GM12892 (cell line): ENCODE data around the gene TBXA2R.

ENCODE experiments used
- POLR2A ChIP-seq: IDR thresholded peaks from 2 replicates; pipeline ENCODE4 v1.6.1; 2011; ENCODE audit warnings: low read depth, low read length, control low read depth
- POLR2AphosphoS5 ChIP-seq: IDR thresholded peaks from 2 replicates; pipeline ENCODE4 v1.6.1; 2011; ENCODE audit warnings: low read depth, low read length, control low read depth
- TAF1 ChIP-seq: IDR thresholded peaks from 2 replicates; pipeline ENCODE4 v1.6.1; 2011; ENCODE audit warnings: low read depth, mild to moderate bottlenecking, control low read depth, low read length, borderline replicate concordance

GRCh38 chr19:3642987-3643673 is 36.5 kb upstream of the TBXA2R start:
- TF ChIP-seq POLR2AphosphoS5 (no peak), POLR2A (no peak), TAF1 (no peak)
